Suppressor macrophage treated with lipopolysaccharide for 1 hour (primary cell): ENCODE results near the gene AAGAB.

Experiments used
- DNase-seq, 3 donors: peaks; one replicate each; pipeline ENCODE4 v3.0.0-alpha.2; 2020 to 2022

The AAGAB gene

DNA sequence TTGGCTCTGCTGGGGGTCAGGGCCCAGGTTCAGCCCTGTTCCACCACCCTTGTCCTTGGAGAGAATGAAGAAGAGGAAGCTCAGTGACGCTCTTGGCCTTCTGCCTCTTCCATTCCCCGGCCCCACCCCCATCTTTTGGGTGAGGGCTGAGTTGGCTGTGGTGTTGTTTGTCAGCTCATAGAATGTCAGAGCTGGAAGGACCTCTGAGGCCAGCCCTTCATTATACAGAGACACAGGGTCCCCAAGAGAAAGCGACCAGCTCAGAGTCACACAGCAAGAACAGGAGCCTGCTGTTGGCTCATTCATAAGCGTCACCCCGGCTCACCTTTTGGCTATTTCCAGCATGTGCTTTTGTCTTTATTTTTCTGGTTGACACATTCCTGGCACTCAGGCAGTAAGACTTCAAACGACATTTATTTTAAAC is 68.2 kb downstream of the AAGAB start:
- DNase-seq, result peak; percentile 48 to 63 (median 63)

GRCh38 chr15:67185621-67186225 is 68.7 kb downstream of the AAGAB start:
- DNase-seq, result no peak

DNA sequence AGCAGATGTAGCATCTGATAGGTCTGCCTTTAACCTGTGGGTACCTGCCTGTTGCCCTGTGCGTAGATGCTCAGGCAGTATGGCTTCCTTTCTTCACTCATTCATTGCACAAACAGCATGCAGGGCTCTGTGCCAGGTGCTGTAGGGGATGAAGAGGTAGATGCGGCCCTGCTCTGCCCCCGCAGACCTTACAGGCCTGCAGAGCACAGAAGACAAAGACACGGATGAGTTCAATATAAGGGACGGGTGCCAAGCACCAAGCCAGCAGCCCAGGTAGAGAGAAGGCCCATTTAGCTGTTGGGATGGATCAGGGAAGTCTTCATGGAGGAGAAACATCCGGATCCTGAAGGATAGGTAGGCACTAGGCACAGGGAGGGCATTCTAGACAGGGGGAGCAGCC is 69.4 kb downstream of the AAGAB start:
- no peak for DNase-seq

DNA sequence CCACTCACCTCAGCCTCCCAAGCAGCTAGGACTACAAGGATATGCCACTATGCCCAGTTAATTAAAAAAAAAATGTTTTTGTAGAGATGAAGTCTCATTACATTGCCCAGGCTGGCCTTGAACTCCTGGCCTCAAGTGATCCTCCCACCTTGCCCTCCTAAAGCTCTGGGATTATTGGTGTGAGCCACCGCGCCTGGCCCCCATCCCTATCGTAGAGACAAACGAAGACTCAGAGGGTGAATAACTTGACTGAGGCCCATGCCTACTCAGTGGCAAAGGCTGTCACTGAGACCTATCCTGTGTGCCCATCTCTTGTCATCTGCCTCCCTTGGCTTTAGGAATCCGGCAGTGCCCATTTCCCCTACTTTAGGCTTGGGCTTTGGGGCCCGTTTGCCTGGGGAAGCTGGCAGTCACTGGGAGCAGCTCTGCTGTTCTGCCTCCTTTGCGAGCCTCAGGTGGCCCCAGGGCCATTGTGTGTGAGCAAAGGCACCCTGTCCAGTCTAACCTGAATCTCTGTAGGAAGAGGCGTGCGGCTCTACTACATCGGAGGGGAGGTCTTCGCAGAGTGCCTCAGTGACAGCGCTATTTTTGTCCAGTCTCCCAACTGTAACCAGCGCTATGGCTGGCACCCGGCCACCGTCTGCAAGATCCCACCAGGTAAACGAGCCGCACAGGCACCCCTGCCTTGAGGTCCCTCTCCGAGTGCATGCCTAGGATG is 70.1 kb downstream of the AAGAB start:
- DNase-seq, result no peak

- no peak for DNase-seq
Measured at GRCh38 chr15:67183443-67184169, 70.9 kb downstream of the AAGAB start.

DNA sequence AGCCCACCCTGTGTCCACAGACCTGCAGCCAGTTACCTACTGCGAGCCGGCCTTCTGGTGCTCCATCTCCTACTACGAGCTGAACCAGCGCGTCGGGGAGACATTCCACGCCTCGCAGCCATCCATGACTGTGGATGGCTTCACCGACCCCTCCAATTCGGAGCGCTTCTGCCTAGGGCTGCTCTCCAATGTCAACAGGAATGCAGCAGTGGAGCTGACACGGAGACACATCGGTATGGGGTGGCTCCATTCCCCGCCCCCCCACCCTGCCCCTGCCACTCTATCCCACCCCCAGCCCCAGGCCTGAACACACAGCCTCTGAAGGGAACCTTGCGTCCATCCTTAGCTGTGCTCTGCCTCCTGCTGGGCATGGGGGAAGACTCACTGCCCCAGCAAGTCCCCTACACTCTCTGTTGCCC is 73.2 kb downstream of the AAGAB start:
- DNase-seq, result no peak

DNA sequence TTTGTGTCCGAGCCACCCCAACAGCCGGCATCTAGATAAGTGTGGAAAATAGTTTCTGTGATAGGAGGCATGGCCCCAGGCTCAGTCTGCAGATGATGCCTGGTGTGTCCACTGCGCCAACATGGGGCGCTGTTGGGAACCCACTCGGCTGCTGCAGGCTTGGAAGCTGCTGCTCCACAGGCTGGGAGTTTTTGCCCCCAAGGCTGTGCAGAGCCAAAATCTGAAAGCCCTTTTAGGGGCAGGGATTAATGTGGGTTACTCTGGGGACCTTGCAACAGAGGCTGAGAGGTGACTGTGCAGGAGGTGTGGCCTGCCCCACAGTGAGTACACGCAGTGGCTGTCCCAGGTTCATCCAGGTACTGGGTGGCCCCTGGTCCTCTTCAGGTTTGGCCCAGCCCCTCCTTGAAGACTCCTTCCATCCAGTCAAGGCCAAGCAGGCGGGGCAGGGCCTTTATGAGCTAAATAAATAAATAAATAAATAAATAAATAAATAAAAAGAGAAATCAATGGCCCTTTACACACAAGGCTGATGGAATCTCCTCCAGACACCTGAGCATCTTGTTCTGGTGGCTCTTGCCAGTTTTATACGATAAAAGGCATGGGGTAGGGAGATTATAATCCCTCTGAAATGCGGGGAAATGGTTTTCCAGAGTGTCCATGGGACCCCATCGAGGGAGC is 73.8 kb downstream of the AAGAB start:
- no peak for DNase-seq

DNA sequence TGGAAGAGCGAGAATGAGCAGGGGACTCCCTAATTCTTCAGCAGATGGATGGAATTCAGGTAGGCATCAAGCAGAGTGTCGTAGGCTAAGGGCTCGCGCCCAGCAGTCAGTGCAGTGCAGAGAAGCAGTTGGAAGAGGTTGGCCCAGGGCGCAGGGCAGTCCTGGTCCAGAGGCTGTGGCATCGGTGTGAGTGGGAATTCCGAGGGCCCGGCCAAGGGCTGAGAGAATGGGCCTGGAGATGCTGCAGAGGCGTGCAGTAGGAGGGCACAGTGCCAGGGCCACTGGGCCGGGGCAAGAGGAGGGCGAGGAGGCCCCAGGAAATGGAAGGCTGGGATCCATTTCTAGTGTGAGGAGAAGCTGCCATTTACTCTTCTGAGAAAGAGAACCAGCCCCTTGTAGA is 74.4 kb downstream of the AAGAB start:
- no peak for DNase-seq

- no peak for DNase-seq
Measured at GRCh38 chr15:67179411-67179995, 75.0 kb downstream of the AAGAB start.

GRCh38 chr15:67178569-67179210 is 75.8 kb downstream of the AAGAB start:
- DNase-seq, result no peak

DNA sequence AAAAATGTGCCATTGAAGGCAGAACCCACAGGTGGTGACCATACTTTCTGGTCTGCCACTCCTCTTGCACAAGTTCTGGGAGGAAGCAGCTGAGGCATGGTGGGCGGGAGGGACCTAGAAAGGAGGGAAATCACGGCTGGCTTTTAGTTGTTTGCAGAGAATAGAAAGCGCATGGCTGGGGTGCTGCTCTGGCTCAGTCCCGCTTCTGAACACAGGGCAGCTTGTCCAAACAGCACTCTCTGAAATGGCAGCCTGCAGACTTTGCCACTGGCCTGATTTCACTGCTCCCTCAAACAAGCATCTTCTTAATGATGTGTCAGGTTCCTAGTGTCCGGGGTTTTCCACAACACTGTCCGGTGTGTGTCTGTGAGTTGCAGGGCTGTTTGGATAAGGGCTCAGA is 76.7 kb downstream of the AAGAB start:
- peak; percentile 60 to 77 (median 73) for DNase-seq

- no peak for DNase-seq
Measured at GRCh38 chr15:67176195-67176971, 78.1 kb downstream of the AAGAB start.

- DNase-seq, result peak; percentile 92 to 97 (median 96)
Measured at GRCh38 chr15:67175643-67176071, 78.8 kb downstream of the AAGAB start.

- DNase-seq, result no peak
Measured at GRCh38 chr15:67174864-67175573, 79.4 kb downstream of the AAGAB start.

DNA sequence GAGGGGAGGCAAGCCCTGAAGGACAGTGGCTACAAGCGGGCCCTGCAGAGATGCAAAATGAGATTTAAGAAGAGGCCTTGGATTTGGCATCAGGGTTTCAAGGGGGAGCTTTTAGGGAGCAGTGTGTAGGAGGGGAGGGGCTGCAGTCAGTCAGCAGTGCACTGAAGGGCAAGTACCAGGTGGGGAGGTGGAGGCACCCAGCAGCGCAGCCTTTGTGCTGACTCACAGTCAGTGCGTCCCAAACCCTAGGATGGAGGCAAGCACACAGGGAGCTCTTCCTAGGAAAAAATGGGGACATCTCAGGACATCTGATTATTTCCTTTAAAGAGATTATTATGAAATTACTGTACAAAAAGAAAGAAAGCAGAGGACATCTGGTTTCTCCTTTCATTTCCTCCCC is 80.0 kb downstream of the AAGAB start:
- no peak for DNase-seq

DNA sequence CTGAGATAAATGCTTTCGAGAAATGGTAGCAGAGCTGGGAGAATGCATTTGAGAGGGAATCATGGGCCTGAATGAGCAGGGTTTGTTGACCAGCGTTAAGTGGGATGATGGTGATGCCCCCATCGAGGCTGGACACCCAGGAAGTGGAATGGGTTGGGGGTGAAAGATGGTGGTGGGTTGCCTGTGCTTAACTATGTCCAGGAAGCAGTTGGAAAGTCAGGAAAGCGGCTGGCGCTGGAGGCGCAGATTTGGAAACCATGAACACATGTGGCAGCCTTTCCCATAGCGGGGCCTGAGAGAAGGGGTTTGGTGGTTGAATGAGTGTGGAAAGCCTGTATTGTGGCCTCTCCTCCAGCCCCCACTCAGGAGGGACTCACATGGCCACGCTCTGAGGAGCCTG is 80.7 kb downstream of the AAGAB start:
- no peak for DNase-seq

GRCh38 chr15:67173005-67173404 is 81.5 kb downstream of the AAGAB start:
- no peak for DNase-seq

GRCh38 chr15:67172172-67172571 is 82.3 kb downstream of the AAGAB start:
- no peak for DNase-seq

GRCh38 chr15:67171471-67171870 is 83.0 kb downstream of the AAGAB start:
- DNase-seq, result no peak

- DNase-seq, result no peak
Measured at GRCh38 chr15:67170143-67170925, 84.1 kb downstream of the AAGAB start.
